Glutamatergic neuron (in vitro differentiated cells): ENCODE results near the gene MIGA1. TPM values are rescaled to one million over a fixed set of nuclear protein-coding genes. Genes with fewer than 3 reads are reported as not detected.
"Not testable (repeated sequence)": the region's sequence is repeated elsewhere in the genome, so short reads cannot be mapped to it uniquely, and the experiment has no call there.

Source experiments
- DNase-seq: peaks from one replicate; pipeline ENCODE4 v3.0.0; 2022
- H3K27ac Mint-ChIP-seq: one replicate; pipeline ENCODE4 v1.8.0; 2020; ENCODE audit warnings: mild to moderate bottlenecking, mixed read lengths, inconsistent platforms; ENCODE audit not compliant: unreplicated experiment
- H3K27me3 Mint-ChIP-seq: one replicate; pipeline ENCODE4 v1.8.0; 2020; ENCODE audit warnings: mild to moderate bottlenecking, moderate library complexity, mixed read lengths, inconsistent platforms; ENCODE audit not compliant: unreplicated experiment
- H3K36me3 Mint-ChIP-seq: one replicate; pipeline ENCODE4 v1.8.0; 2020; ENCODE audit warnings: mild to moderate bottlenecking, mixed read lengths, inconsistent platforms; ENCODE audit not compliant: unreplicated experiment
- H3K4me1 Mint-ChIP-seq: one replicate; pipeline ENCODE4 v1.8.0; 2020; ENCODE audit warnings: mild to moderate bottlenecking, low read depth, mixed read lengths, inconsistent platforms; ENCODE audit not compliant: unreplicated experiment
- H3K4me3 Mint-ChIP-seq: one replicate; pipeline ENCODE4 v1.8.0; 2020; ENCODE audit warnings: mild to moderate bottlenecking, mixed read lengths, inconsistent platforms; ENCODE audit not compliant: unreplicated experiment
- H3K9me3 Mint-ChIP-seq: one replicate; pipeline ENCODE4 v1.8.0; 2020; ENCODE audit warnings: mild to moderate bottlenecking, moderate library complexity, mixed read lengths, inconsistent platforms; ENCODE audit not compliant: unreplicated experiment
- CTCF ChIP-seq: fragments of 200-600 bp; sonication (generic); IDR thresholded peaks from one replicate; pipeline ENCODE4 v1.5.0; 2021; ENCODE audit not compliant: partially characterized antibody, unreplicated experiment
- total RNA-seq: library from RNA; stranded (reverse); fragmentation: NEBNext Ultra II Directional; extraction: Animal tissue kit (Norgen Biotek cat#: 25700); gene quantifications from one replicate; pipeline ENCODE4 v1.2.1, GENCODE V29; 2021; ENCODE audit not compliant: unreplicated experiment

MIGA1 gene
- total RNA-seq, 1 donor from 2014 or later: 10.2 TPM

GRCh38 chr1:77797991-77798390 is 18.5 kb downstream of the MIGA1 start:
- no peak overlapping the region for H3K27ac Mint-ChIP-seq
- no peak for DNase-seq
- H3K27me3 Mint-ChIP-seq: no peaks in the 10 kb centered on the region
- no peaks in the 10 kb centered on the region for H3K36me3 Mint-ChIP-seq
- no peak for TF ChIP-seq CTCF
- H3K4me1 Mint-ChIP-seq: no peaks in the 10 kb centered on the region
- no peaks in the 10 kb centered on the region for H3K9me3 Mint-ChIP-seq
- no peak overlapping the region for H3K4me3 Mint-ChIP-seq

- H3K4me1 Mint-ChIP-seq: no peaks in the 10 kb centered on the region
- no peaks in the 10 kb centered on the region for H3K9me3 Mint-ChIP-seq
- no peak for DNase-seq
- TF ChIP-seq CTCF: no peak
- H3K27me3 Mint-ChIP-seq: no peaks in the 10 kb centered on the region
- no peaks in the 10 kb centered on the region for H3K36me3 Mint-ChIP-seq
- no peak overlapping the region for H3K4me3 Mint-ChIP-seq
- no peak overlapping the region for H3K27ac Mint-ChIP-seq
These were observed 22.6 kb downstream of the MIGA1 start for GRCh38 chr1:77802026-77802425.

DNA sequence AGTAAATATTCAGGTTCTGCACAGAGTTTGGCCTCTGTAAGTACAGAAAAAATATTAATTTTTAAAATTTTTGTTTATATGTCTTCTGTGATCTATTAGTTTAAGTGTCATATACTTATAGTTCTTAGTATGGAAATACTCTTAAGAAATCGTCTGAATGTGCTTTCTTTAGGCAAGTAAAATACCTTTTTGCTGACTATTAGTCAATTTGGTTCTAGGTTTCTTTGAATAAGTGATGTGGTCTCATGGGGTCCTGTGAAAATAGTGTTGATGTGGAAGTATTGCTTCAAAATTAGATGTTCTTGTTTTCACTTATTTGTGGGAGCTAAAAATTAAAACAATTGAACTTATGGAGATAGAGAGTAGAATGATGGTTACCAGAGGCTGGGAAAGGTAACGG is 23.9 kb downstream of the MIGA1 start:
- Mint-ChIP-seq H3K9me3 (no peaks in the 10 kb centered on the region), H3K36me3 (no peaks in the 10 kb centered on the region), H3K4me3 (no peak overlapping the region), H3K27me3 (no peaks in the 10 kb centered on the region), H3K4me1 (no peaks in the 10 kb centered on the region), H3K27ac (no peak overlapping the region)
- DNase-seq: no peak
- TF ChIP-seq CTCF: no peak

DNA sequence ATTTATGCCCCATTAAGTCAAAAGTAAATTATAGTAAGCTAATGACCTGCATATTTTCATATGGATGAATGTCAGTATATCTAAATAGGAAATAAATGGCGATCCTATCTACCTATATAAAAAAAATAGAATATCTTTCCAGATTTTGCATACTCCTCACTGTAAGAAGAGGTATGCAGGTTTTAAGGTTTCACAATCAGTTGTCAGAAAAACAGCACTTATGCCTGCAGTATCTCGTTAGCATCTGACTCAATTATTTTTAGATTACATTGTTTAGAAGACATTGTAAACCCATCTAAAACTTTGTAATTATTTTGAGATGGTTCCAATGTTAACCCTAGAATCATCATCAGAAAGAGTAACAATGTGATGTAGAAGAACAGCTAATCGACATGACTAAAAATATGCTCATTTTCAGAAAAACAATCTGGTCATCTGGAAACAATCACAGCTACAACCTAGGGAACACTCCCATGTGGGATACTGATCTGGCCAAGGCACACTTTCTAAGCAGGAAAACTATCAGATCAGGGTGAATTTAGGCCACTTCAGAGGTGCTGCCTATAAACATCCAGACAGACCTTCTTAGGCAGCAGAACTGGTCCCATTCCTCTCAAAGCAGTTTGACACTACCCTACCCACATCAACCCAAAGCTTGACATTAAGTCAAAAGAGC is 30.5 kb downstream of the MIGA1 start:
- H3K36me3 Mint-ChIP-seq, H3K4me3 Mint-ChIP-seq, DNase-seq, H3K27ac Mint-ChIP-seq, H3K4me1 Mint-ChIP-seq, H3K9me3 Mint-ChIP-seq, H3K27me3 Mint-ChIP-seq: not testable (repeated sequence)

GRCh38 chr1:77811589-77811988 is 32.1 kb downstream of the MIGA1 start:
- not testable (repeated sequence) for H3K4me3 Mint-ChIP-seq, H3K4me1 Mint-ChIP-seq, DNase-seq, H3K27ac Mint-ChIP-seq, H3K36me3 Mint-ChIP-seq, H3K27me3 Mint-ChIP-seq, H3K9me3 Mint-ChIP-seq

DNA sequence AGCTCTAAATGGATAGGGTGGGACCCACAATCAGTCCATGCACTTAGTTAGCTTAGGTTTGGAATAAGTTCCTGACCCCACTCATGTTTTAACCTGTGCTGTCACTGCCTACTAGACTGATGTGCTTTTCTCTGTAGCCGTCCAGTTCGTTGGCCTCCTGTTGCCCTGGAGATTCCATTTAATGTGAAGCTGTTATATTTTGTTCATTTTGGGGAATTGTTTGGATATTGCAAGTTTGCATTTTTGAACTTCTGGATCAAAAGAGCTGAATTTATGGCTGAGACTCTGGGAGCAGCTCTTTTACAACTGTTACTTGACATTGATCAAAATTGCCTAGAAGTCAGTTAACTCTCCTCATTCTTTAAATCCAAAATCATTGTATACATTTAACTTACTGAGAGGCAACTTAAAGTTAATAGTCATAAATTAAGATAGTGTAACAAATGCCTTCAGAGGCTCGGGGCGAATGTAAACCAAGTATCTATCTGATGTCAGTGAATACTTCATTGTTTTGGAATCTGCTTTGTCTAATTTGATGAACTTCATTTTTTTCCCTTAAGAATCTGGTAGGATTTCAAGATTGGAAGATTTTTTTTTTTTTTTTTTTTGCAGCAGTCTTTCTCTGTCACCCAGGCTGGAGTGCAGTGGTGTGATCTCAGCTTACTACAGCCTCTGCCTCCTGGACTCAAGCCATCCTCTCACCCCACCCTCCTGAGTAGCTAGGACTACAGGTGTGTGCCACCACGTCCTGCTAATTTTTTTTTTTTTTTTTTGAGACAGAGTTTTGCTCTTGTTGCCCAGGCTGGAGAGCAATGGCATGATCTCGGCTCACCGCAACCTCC is 38.1 kb downstream of the MIGA1 start:
- Mint-ChIP-seq H3K36me3 (no peaks in the 10 kb centered on the region), H3K4me1 (no peaks in the 10 kb centered on the region), H3K27ac (no peak overlapping the region), H3K27me3 (no peaks in the 10 kb centered on the region), H3K4me3 (no peak overlapping the region), H3K9me3 (no peaks in the 10 kb centered on the region)
- no peak for DNase-seq
- TF ChIP-seq CTCF: no peak
